VCaP (cell line): ENCODE results near the gene DOCK4.

ENCODE experiments used
- H3K27ac ChIP-seq: fragments of 450-650 bp; 2 replicates; pipeline ENCODE4 v1.5.1; 2017
- CTCF ChIP-seq: fragments of 450-650 bp; conservative IDR thresholded peaks from 2 replicates; pipeline ENCODE4 v1.5.1; 2017; ENCODE audit warnings: mild to moderate bottlenecking, moderate library complexity

The DOCK4 gene

GRCh38 chr7:112053737-112054069 is 152.5 kb downstream of the DOCK4 start:
- no peak overlapping the region for H3K27ac ChIP-seq
- no peak for TF ChIP-seq CTCF

GRCh38 chr7:112052993-112053736 is 153.0 kb downstream of the DOCK4 start:
- no peak overlapping the region for H3K27ac ChIP-seq
- TF ChIP-seq CTCF = no peak

- H3K27ac ChIP-seq = no peak overlapping the region
- no peak for TF ChIP-seq CTCF
Observed at GRCh38 chr7:112052498-112052897, 153.7 kb downstream of the DOCK4 start.

GRCh38 chr7:112050250-112050881 is 155.8 kb downstream of the DOCK4 start:
- no peak overlapping the region for H3K27ac ChIP-seq
- TF ChIP-seq CTCF = no peak

GRCh38 chr7:112049555-112050249 is 156.5 kb downstream of the DOCK4 start:
- TF ChIP-seq CTCF = no peak
- H3K27ac ChIP-seq = no peak overlapping the region

GRCh38 chr7:112047421-112047820 is 158.8 kb downstream of the DOCK4 start:
- no peak for TF ChIP-seq CTCF
- H3K27ac ChIP-seq = no peak overlapping the region

- no peak for TF ChIP-seq CTCF
- no peak overlapping the region for H3K27ac ChIP-seq
Observed at GRCh38 chr7:112045222-112045621, 161.0 kb downstream of the DOCK4 start.
